Fibroblast of skin of abdomen (primary cell): ENCODE results near the gene USP17L30. TPM values are rescaled to one million over a fixed set of nuclear protein-coding genes. Genes with fewer than 3 reads are reported as not detected.
"Not testable (repeated sequence)": the region's sequence is repeated elsewhere in the genome, so short reads cannot be mapped to it uniquely, and the experiment has no call there.

Experiments
- DNase-seq: peaks from one replicate; pipeline ENCODE4 v3.0.0-alpha.2; 2013
- polyA plus RNA-seq, 2 experiments: library from polyadenylated mRNA; unstranded; fragments of 120-200 nt; gene quantifications; one replicate each; pipeline ENCODE4 v1.2.1, GENCODE V29; 2013; ENCODE audit not compliant: insufficient read length in 2 of 2

Gene USP17L30
- polyA plus RNA-seq (2013, experiment 1 of 2; ENCODE audit: insufficient read length): not detected
- not detected for polyA plus RNA-seq (2013, experiment 2 of 2; ENCODE audit: insufficient read length)

GRCh38 chr4:9362829-9363228, at the start of gene USP17L30:
TSS of gene USP17L30 (plus strand) at chr4:9363129. CDS start at chr4:9363129, 0 bp downstream.
- DNase-seq: not testable (repeated sequence)

GRCh38 chr4:9324191-9324590, 38.7 kb upstream of the USP17L30 start:
- not testable (repeated sequence) for DNase-seq

GRCh38 chr4:9324865-9325264, 38.1 kb upstream of the USP17L30 start, which contains the start of gene USP17L24:
TSS of gene USP17L24 (plus strand) at chr4:9325165. CDS start at chr4:9325165, 0 bp downstream.
- not testable (repeated sequence) for DNase-seq

DNA sequence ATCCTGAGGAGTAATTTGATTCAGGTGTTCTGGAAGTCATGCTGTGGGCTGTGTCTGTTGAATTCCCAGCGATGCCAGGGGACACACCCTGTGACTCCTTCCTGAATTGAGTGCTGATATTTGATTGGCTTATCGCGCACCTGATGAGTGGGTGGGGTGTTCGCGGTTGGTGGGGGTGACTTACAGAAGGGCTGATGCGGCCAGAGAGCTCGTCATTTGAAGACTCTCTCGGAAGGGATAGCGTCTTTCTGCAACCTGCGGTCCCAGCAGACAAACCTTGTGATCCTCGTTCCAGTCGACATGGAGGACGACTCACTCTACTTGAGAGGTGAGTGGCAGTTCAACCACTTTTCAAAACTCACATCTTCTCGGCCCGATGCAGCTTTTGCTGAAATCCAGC, 33.3 kb upstream of the USP17L30 start, which contains the start of gene USP17L25:
TSS of gene USP17L25 (plus strand) at position 301 of the 400 bp plus-strand sequence. CDS start at position 301, 0 bp downstream.
- DNase-seq: not testable (repeated sequence)

- not testable (repeated sequence) for DNase-seq
Observed at GRCh38 chr4:9334358-9334757, 28.6 kb upstream of the USP17L30 start, which contains the start of gene USP17L26. TSS of gene USP17L26 (plus strand) at chr4:9334658. CDS start at chr4:9334658, 0 bp downstream.

- DNase-seq: not testable (repeated sequence)
Observed at GRCh38 chr4:9339103-9339502, 23.8 kb upstream of the USP17L30 start, which contains the start of gene USP17L5. TSS of gene USP17L5 (plus strand) at chr4:9339403. CDS start at chr4:9339403, 0 bp downstream.

GRCh38 chr4:9343848-9344247, 19.1 kb upstream of the USP17L30 start, which contains the start of gene USP17L27:
TSS of gene USP17L27 (plus strand) at chr4:9344148. CDS start at chr4:9344148, 0 bp downstream.
- DNase-seq: not testable (repeated sequence)

GRCh38 chr4:9348593-9348992, 14.3 kb upstream of the USP17L30 start, which contains the start of gene USP17L28:
TSS of gene USP17L28 (plus strand) at chr4:9348893. CDS start at chr4:9348893, 0 bp downstream.
- not testable (repeated sequence) for DNase-seq

GRCh38 chr4:9350866-9351265, 12.1 kb upstream of the USP17L30 start:
- not testable (repeated sequence) for DNase-seq

- not testable (repeated sequence) for DNase-seq
Observed at GRCh38 chr4:9353338-9353737, 9.6 kb upstream of the USP17L30 start, which contains the start of gene USP17L29. TSS of gene USP17L29 (plus strand) at chr4:9353638. CDS start at chr4:9353638, 0 bp downstream.

DNA sequence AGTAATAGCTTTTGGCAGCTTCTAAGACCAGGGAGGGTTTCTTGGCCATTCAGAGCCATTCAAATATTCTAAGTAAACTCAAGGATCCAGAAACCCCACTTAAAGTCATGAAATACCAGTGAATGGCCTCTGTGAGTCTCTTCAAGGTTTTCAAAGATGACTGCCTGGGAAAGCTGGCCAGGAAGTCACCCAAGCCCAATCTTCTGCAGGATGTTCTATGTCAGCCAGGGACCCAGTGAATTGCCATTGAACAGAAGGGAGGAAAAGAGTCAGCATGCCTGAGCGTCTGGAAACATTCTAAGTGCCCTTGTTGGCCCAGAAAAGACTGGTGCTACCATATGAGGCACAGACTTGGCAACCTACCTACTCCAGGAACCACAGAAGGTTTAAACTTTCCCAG, 17.0 kb downstream of the USP17L30 start:
- DNase-seq: not testable (repeated sequence)

GRCh38 chr4:9381012-9381534, 18.1 kb downstream of the USP17L30 start:
- DNase-seq: not testable (repeated sequence)

DNA sequence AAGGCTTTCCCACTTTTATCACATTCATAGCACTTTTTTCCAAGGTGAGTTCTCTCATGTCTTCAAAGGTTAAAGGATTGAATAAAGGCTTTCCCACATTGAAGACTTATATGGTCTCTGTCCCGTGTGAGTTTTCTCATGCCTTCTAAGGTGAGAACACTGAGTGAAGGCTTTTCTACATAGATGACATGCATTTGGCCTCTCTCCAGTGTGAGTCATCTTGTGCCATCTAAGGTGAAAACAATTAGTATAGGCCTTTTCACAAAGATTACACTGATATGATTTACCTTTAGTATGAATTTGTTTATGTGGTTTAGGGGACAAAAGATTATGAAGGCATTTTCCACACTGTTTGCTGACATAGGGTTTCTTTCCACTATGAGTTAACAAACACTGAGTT, 21.2 kb downstream of the USP17L30 start:
- DNase-seq: no peak

- not testable (repeated sequence) for DNase-seq
Observed at GRCh38 chr4:9389001-9389400, 26.1 kb downstream of the USP17L30 start.

GRCh38 chr4:9405774-9406173, 42.8 kb downstream of the USP17L30 start:
- not testable (repeated sequence) for DNase-seq

- DNase-seq: not testable (repeated sequence)
Observed at GRCh38 chr4:9406491-9406890, 43.6 kb downstream of the USP17L30 start.

GRCh38 chr4:9409793-9410192, 46.9 kb downstream of the USP17L30 start:
- DNase-seq: no peak
